ENCODE results near the gene PTH2.

Gene PTH2

GRCh38 chr19:49409441-49410029, 13.7 kb downstream of the PTH2 start:
- DNase-seq = no peak

- DNase-seq = no peak
These were observed 14.3 kb downstream of the PTH2 start for GRCh38 chr19:49408816-49409440.

- DNase-seq = no peak
These were observed 15.7 kb downstream of the PTH2 start for GRCh38 chr19:49407482-49408015.

GRCh38 chr19:49407079-49407478, 16.2 kb downstream of the PTH2 start:
- DNase-seq = no peak

- no peak for DNase-seq
These were observed 19.6 kb downstream of the PTH2 start for GRCh38 chr19:49403404-49404187.

GRCh38 chr19:49400029-49400428, 23.2 kb downstream of the PTH2 start:
- no peak for DNase-seq

- DNase-seq = no peak
These were observed 24.3 kb downstream of the PTH2 start for GRCh38 chr19:49398931-49399330.

- DNase-seq = no peak
These were observed 25.1 kb downstream of the PTH2 start for GRCh38 chr19:49398001-49398615.

- DNase-seq = no peak
These were observed 26.3 kb downstream of the PTH2 start for GRCh38 chr19:49396738-49397505.

- no peak for DNase-seq
These were observed 27.4 kb downstream of the PTH2 start for GRCh38 chr19:49395581-49396407.

- no peak for DNase-seq
These were observed 29.4 kb downstream of the PTH2 start for GRCh38 chr19:49393881-49394280.

- DNase-seq = peak; percentile 74
These were observed 31.5 kb downstream of the PTH2 start for GRCh38 chr19:49391581-49392399.

GRCh38 chr19:49390929-49391359, 32.3 kb downstream of the PTH2 start:
- DNase-seq = no peak

GRCh38 chr19:49390131-49390928, 32.9 kb downstream of the PTH2 start:
- no peak for DNase-seq

GRCh38 chr19:49389406-49389805, 33.8 kb downstream of the PTH2 start:
- no peak for DNase-seq

- DNase-seq = peak; percentile 58
These were observed 35.3 kb downstream of the PTH2 start, which contains the start of gene KASH5 for GRCh38 chr19:49387936-49388372. Gene KASH5 (plus strand): TSS chr19:49388249. CDS start chr19:49390884, 2,635 bp downstream.

- no peak for DNase-seq
These were observed 39.6 kb downstream of the PTH2 start for GRCh38 chr19:49383599-49383998.

- no peak for DNase-seq
These were observed 40.6 kb downstream of the PTH2 start for GRCh38 chr19:49382639-49383038.

- DNase-seq = no peak
These were observed 42.9 kb downstream of the PTH2 start for GRCh38 chr19:49380391-49380790.

GRCh38 chr19:49378512-49378911, 44.7 kb downstream of the PTH2 start:
- DNase-seq = no peak

All from effector CD4-positive, alpha-beta T cell (primary cell).